Endothelial cell of umbilical vein (primary cell): ENCODE results near the gene KBTBD8. TPM values are rescaled to one million over a fixed set of nuclear protein-coding genes. Genes with fewer than 3 reads are reported as not detected.

ENCODE experiments used
- BruUV-seq: library from RNA; stranded (reverse); fragments of 400-500 nt; replicated peaks from 2 replicates; lab custom pipeline; 2021; lab: Mats Ljungman, UMichigan
- CTCF ChIA-PET: fragments of 300-600, 350-600 bp; sonication (Branson Sonifier 250); formaldehyde crosslinking; loops from one replicate; lab custom pipeline; 2021; ENCODE audit warnings: antibody characterized with exemption, inconsistent platforms; lab: Charles Lee
- POLR2A ChIA-PET: fragments of 300-600, 350-600 bp; sonication (Branson Sonifier 250); formaldehyde crosslinking; loops from one replicate; lab custom pipeline; 2021; ENCODE audit warnings: antibody characterized with exemption, inconsistent platforms; lab: Charles Lee
- DNase-seq: peaks from one replicate; pipeline ENCODE4 v3.0.0-alpha.2; 2011; ENCODE audit warnings: low read depth, low spot score
- FAIRE-seq: peaks from 2 replicates; lab custom pipeline; 2011; peaks lifted over from hg19 to GRCh38; lab: Jason Lieb, UNC
- H2AFZ ChIP-seq: 2 replicates; pipeline ENCODE4 v1.6.0; 2012; ENCODE audit warnings: low read depth, low read length, control low read depth, inconsistent platforms
- H3K27ac ChIP-seq: 2 replicates; pipeline ENCODE4 v1.5.1; 2011; ENCODE audit warnings: low read depth, mild to moderate bottlenecking, control low read depth, low read length, moderate library complexity; ENCODE audit not compliant: insufficient read depth
- H3K27me3 ChIP-seq, 2 experiments: 2 replicates each; pipeline versions ENCODE4 v1.6.0 to v1.6.1; 2011; ENCODE audit warnings: low read length in 2 of 2, mixed read lengths in 1 of 2; ENCODE audit not compliant: control insufficient read depth in 2 of 2, insufficient read depth in 2 of 2
- H3K36me3 ChIP-seq, 2 experiments: 2 replicates in 1 of 2; 3 replicates in 1 of 2; pipeline ENCODE4 v1.5.1; 2011; ENCODE audit warnings: low read length in 2 of 2, mild to moderate bottlenecking in 1 of 2, moderate library complexity in 1 of 2; ENCODE audit not compliant: control insufficient read depth in 2 of 2, insufficient read depth in 2 of 2; ENCODE audit errors: extremely low read depth in 1 of 2
- H3K4me1 ChIP-seq: 3 replicates; pipeline ENCODE4 v1.5.1; 2011; ENCODE audit warnings: mild to moderate bottlenecking, low read length; ENCODE audit not compliant: control insufficient read depth, insufficient read depth; ENCODE audit errors: extremely low read depth
- H3K4me2 ChIP-seq: 2 replicates; pipeline ENCODE4 v1.6.1; 2011; ENCODE audit warnings: low read length, control low read depth, mixed read lengths; ENCODE audit not compliant: insufficient read depth
- H3K4me3 ChIP-seq, 3 experiments: fragments of 200-600 bp in 1 of 3; sonication (generic), shearing (Covaris generic) in 1 of 3; replicated peaks in 1 of 3; 2 replicates each; pipeline ENCODE4 v1.5.1; 2011 to 2016; ENCODE audit warnings: control low read depth in 3 of 3, low read length in 3 of 3, mild to moderate bottlenecking in 2 of 3, inconsistent platforms in 1 of 3, low read depth in 1 of 3, moderate library complexity in 1 of 3; ENCODE audit not compliant: insufficient read depth in 1 of 3
- H3K79me2 ChIP-seq: 2 replicates; pipeline ENCODE4 v1.6.0; 2012; ENCODE audit warnings: low read length, inconsistent platforms; ENCODE audit not compliant: control insufficient read depth, insufficient read depth
- H3K9ac ChIP-seq: replicated peaks from 2 replicates; pipeline ENCODE3; 2011; ENCODE audit warnings: low read length, control low read depth; ENCODE audit not compliant: insufficient read depth; ENCODE audit errors: extremely low read depth
- H3K9me1 ChIP-seq: replicated peaks from 3 replicates; pipeline ENCODE4 v1.6.0; 2011; ENCODE audit warnings: mild to moderate bottlenecking, low read length; ENCODE audit not compliant: control insufficient read depth, insufficient read depth; ENCODE audit errors: extremely low read depth
- H3K9me3 ChIP-seq: replicated peaks from 2 replicates; pipeline ENCODE4 v1.5.1; 2012; ENCODE audit warnings: low read length, inconsistent platforms; ENCODE audit not compliant: control insufficient read depth, insufficient read depth
- H4K20me1 ChIP-seq: replicated peaks from 2 replicates; pipeline ENCODE3; 2011; ENCODE audit warnings: mild to moderate bottlenecking, low read length; ENCODE audit not compliant: control insufficient read depth, insufficient read depth; ENCODE audit errors: extremely low read depth
- CTCF ChIP-seq, 2 donors: IDR thresholded peaks; 1 replicate in 1 of 2; 2 replicates in 1 of 2; pipeline ENCODE4 v1.5.1; 2011; ENCODE audit warnings: low read length in 2 of 2, mild to moderate bottlenecking in 2 of 2, moderate library complexity in 2 of 2, control low read depth in 1 of 2, inconsistent platforms in 1 of 2, low read depth in 1 of 2; ENCODE audit not compliant: insufficient read depth in 1 of 2; ENCODE audit errors: extremely low read depth in 1 of 2
- EZH2 ChIP-seq: IDR thresholded peaks from 2 replicates; pipeline ENCODE4 v1.6.1; 2012; ENCODE audit warnings: borderline replicate concordance, low read depth, mild to moderate bottlenecking, moderate library complexity, low read length, inconsistent platforms; ENCODE audit not compliant: severe bottlenecking
- FOS ChIP-seq: IDR thresholded peaks from 2 replicates; pipeline ENCODE4 v1.6.1; 2011; ENCODE audit warnings: mild to moderate bottlenecking, low read length, moderate library complexity, borderline replicate concordance; ENCODE audit not compliant: insufficient read depth
- GATA2 ChIP-seq: IDR thresholded peaks from 2 replicates; pipeline ENCODE4 v1.7.0; 2011; ENCODE audit warnings: low read depth, mild to moderate bottlenecking, moderate library complexity, mixed read lengths, low read length; ENCODE audit not compliant: insufficient read length, insufficient read depth
- JUN ChIP-seq: IDR thresholded peaks from 2 replicates; pipeline ENCODE4 v1.6.1; 2011; ENCODE audit warnings: borderline replicate concordance, low read depth; ENCODE audit not compliant: insufficient read length, insufficient read depth
- MYC ChIP-seq: IDR thresholded peaks from one replicate; pipeline ENCODE4 v1.6.1; 2011; ENCODE audit warnings: mild to moderate bottlenecking, low read depth, low read length
- POLR2A ChIP-seq: IDR thresholded peaks from 2 replicates; pipeline ENCODE4 v1.6.1; 2012; ENCODE audit warnings: low read depth, mild to moderate bottlenecking, control low read depth, low read length
- POLR2AphosphoS5 ChIP-seq: IDR thresholded peaks from 2 replicates; pipeline ENCODE4 v1.6.1; 2012; ENCODE audit warnings: low read depth, mild to moderate bottlenecking, control low read depth, low read length, moderate library complexity; ENCODE audit not compliant: insufficient read depth
- dilution Hi-C: fragments of 300-500 bp; cut with MboI; formaldehyde crosslinking; loops from one replicate; pipeline ENCODE4 v1.15.0; 2019; ENCODE audit warnings: low sequenced_read_pairs; ENCODE audit not compliant: extremely low pct_ligation_motif_present
- intact Hi-C: fragments of 100-400 bp; cut with micrococcal nuclease; formaldehyde crosslinking; loops from one replicate; pipeline ENCODE4 v1.10.0; 2022
- polyA plus RNA-seq, 4 experiments: library from polyadenylated mRNA; depleted of rRNA in 3 of 4; stranded (reverse) in 3 of 4; unstranded in 1 of 4; fragments of >200 nt; gene quantifications; 2 replicates each; pipeline versions ENCODE4 v1.2.1 to v1.2.3, GENCODE V29; 2011 to 2012; ENCODE audit warnings: missing spikeins in 1 of 4
- total RNA-seq: library from RNA; stranded (reverse); gene quantifications from 2 replicates; pipeline ENCODE4 v1.2.3, GENCODE V29; 2021
- TF ChIP-seq, protein P1 (sequence below): IDR thresholded peaks from 2 replicates; pipeline ENCODE4 v1.6.1; 2011; ENCODE audit not compliant: insufficient read depth, insufficient read length

Gene KBTBD8
- total and polyA plus RNA-seq, 2 donors (not counting 3 experiments of a cell fraction or from before 2014, with no cell fraction given): 0.26 to 1.1 TPM

DNA sequence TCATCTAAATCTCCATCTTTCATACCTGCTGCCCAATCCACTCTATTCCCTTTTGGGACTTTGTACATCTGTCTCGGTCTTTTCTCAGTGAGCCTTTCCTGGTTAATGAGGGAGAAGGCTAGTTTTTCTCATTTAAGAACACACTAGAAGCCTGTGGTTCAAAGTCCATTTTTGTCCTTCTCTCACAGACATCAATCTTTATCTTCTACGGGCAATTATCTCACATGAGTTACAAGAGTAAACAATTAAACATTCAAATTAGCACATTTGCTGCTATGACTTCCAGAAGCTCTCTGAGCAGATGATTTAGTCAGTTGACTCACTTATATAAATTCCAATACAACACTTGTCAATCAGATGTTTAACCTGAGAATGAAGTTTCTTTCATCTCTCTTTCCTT is 49.3 kb upstream of the KBTBD8 start:
- H4K20me1 ChIP-seq: peaks cover 2% of the 10 kb centered on the region
- BruUV-seq: no TSS peak
- no peaks in the 10 kb centered on the region for H3K9me1 ChIP-seq
- H3K4me1 ChIP-seq: no peaks in the 10 kb centered on the region
- no peak for TF ChIP-seq CTCF (IDR thresholded peaks at IDR 0.05; ENCODE audit: extremely low read depth in 1 of 2, insufficient read depth in 1 of 2, low read depth in 1 of 2, low read length in 2 of 2)
- no peak for TF ChIP-seq JUN
- no peak for TF ChIP-seq MYC
- no peak for TF ChIP-seq GATA2
- TF ChIP-seq, protein P1, sequence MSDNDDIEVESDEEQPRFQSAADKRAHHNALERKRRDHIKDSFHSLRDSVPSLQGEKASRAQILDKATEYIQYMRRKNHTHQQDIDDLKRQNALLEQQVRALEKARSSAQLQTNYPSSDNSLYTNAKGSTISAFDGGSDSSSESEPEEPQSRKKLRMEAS: no peak
- no peak for TF ChIP-seq POLR2AphosphoS5
- no peak for TF ChIP-seq FOS
- no peak for TF ChIP-seq EZH2
- no peak for TF ChIP-seq POLR2A
- H3K27ac ChIP-seq: no peak overlapping the region
- ChIA-PET POLR2A (no interaction called here), CTCF (no interaction called here)
- H3K27me3 ChIP-seq: peaks cover 0 to 4% of the 10 kb centered on the region in 2 experiments
- no peak for DNase-seq
- no peaks in the 10 kb centered on the region for H3K79me2 ChIP-seq
- no peak overlapping the region for H3K4me2 ChIP-seq
- no peak overlapping the region for H3K4me3 ChIP-seq
- no peak overlapping the region for H3K9ac ChIP-seq
- FAIRE-seq: no peak
- intact Hi-C loops: no loop called here
- no peaks in the 10 kb centered on the region for H3K9me3 ChIP-seq
- H3K36me3 ChIP-seq: no peaks in the 10 kb centered on the region
- H2AFZ ChIP-seq: no peak overlapping the region
- dilution Hi-C loops: no loop called here
